Astrocyte of the cerebellum (primary cell): ENCODE results near the gene ZNF428.
A peak's percentile ranks its signal among the peaks of the same experiment; 100 is the strongest.
"Not testable (repeated sequence)": the region's sequence is repeated elsewhere in the genome, so short reads cannot be mapped to it uniquely, and the experiment has no call there.

Source experiments
- DNase-seq: peaks from one replicate; pipeline ENCODE4 v3.0.0-alpha.2; 2011; ENCODE audit warnings: low read depth
- H3K4me3 ChIP-seq: 2 replicates; pipeline ENCODE4 v1.5.1; 2011; ENCODE audit warnings: mild to moderate bottlenecking, low read depth, low read length, moderate library complexity
- in situ Hi-C: cut with HindIII; loops from 2 replicates; pipeline ENCODE4 v1.10.0; 2017; ENCODE audit warnings: low sequenced_read_pairs
- TF ChIP-seq, protein P1 (sequence below): IDR thresholded peaks from 2 replicates; pipeline ENCODE4 v1.5.1; 2012; ENCODE audit warnings: low read length, low read depth, moderate library complexity, mild to moderate bottlenecking; ENCODE audit errors: missing control alignments

The ZNF428 gene

DNA sequence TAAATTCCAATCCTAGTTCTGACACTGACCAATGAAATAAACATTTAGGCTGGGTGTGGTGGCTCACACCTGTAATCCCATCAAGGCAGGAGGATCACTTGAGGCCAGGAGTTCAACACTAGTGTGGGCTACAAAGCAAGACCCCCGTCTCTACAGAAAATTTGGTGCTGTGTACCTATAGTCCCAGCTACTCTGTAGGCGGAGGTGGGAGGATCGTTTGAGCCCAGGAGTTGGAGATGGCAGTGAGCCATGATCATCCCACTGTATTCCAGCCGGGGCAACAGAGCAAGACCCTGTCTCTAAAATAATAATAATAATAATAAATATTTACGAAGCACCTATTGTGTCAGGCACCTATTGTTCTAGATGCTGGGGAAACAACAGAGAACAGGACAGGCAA lies 30.2 kb downstream of the ZNF428 start:
- TF ChIP-seq, protein P1, sequence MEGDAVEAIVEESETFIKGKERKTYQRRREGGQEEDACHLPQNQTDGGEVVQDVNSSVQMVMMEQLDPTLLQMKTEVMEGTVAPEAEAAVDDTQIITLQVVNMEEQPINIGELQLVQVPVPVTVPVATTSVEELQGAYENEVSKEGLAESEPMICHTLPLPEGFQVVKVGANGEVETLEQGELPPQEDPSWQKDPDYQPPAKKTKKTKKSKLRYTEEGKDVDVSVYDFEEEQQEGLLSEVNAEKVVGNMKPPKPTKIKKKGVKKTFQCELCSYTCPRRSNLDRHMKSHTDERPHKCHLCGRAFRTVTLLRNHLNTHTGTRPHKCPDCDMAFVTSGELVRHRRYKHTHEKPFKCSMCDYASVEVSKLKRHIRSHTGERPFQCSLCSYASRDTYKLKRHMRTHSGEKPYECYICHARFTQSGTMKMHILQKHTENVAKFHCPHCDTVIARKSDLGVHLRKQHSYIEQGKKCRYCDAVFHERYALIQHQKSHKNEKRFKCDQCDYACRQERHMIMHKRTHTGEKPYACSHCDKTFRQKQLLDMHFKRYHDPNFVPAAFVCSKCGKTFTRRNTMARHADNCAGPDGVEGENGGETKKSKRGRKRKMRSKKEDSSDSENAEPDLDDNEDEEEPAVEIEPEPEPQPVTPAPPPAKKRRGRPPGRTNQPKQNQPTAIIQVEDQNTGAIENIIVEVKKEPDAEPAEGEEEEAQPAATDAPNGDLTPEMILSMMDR, result no peak
- in situ Hi-C loops, result no loop called here
- DNase-seq, result no peak
- no peak overlapping the region for H3K4me3 ChIP-seq

DNA sequence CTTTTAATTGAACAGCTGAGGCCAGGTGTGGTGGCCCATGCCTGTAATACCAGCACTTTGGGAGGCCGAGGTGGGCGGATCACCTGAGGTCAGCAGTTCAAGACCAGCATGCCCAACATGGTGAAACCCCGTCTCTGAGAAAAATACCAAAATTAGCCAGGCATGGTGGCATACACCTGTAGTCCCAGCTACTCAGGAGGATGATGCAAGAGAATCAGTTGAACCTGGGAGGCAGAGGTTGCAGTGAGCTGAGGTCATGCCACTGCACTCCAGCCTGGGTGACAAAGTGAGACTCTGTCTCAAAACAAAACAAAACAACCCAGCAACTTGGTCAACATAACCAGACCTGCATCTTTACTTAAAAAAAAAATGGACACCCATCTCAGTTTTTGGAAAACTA lies 32.4 kb downstream of the ZNF428 start:
- DNase-seq, H3K4me3 ChIP-seq, in situ Hi-C loops: not testable (repeated sequence)

DNA sequence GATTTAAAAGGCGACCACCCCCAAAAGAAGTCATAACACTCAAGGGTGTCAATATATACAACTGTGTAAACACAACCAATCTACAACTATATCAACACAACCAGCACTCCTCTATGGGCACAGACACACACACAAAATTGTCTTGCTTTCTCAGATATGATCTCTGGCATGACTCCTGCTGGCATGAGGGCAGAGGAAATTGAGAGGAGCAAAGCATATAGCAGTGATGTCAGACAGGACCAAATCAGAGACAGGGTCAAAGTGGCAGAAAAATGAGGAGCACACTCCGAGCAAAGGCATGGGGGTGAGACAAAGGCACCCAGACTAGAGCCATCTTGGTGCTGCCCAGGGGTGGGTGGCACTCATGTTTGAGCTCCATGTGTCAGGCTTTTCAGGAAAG lies 33.1 kb downstream of the ZNF428 start:
- in situ Hi-C loops, result no loop called here
- TF ChIP-seq, protein P1, result no peak
- no peak overlapping the region for H3K4me3 ChIP-seq
- DNase-seq, result no peak

DNA sequence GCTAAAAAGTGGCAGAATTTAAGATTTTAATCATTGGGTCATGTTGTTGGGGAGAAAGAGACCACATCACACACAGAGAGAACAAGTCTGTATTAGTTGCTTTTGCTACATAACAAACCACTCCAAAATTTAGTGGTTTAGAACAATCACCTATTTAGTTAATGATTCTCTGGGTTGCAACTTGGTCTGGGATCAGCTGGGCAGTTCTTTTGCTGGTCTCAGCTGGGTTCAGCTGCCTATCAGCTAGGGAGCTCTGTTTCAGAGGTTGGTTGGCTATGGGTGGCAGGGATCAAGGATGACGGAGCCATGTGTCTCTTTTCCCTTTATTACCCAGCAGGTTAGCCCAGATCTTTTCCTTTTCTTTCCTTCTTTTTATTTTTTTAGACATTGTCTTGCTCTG lies 34.9 kb downstream of the ZNF428 start:
- in situ Hi-C loops, result no loop called here
- no peak overlapping the region for H3K4me3 ChIP-seq
- TF ChIP-seq, protein P1, result no peak
- no peak for DNase-seq

DNA sequence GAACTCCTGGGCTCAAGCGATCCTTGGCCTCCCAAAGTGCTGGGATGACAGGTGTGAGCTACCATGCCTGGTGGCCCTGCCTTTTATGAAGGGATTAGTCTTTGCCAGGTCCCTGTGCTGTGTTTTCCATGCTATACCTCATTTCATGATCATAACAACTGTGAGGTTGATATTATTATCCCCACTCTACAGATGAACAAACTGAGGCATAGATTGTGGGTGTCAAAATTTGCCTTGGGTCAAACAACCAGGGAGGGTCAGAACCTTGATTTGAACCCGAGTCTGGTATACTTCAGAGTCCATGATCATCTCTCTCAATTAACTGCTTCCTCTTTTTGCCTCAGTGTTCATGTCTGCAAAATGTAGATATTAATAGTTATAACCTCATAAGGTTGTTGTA lies 36.9 kb downstream of the ZNF428 start:
- TF ChIP-seq, protein P1, result no peak
- no peak overlapping the region for H3K4me3 ChIP-seq
- DNase-seq, result no peak
- in situ Hi-C loops, result no loop called here

DNA sequence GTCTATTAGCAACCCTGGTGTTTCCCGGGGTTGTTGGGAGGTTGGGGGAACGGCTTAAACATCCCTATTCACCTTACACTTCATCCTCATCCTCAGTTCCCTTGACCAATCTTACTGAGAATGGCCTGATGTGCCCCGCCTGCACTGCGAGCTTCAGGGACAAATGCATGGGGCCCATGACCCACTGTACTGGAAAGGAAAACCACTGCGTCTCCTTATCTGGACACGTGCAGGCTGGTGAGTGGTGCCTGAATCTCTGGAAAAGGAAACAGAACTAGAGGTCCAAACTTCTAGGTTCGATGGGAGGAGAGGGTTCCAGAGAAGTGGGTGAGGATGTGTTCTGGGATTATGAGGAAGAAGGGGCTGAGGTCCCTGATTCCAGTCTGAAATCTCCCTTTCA lies 38.0 kb downstream of the ZNF428 start:
- no peak for DNase-seq
- peak overlapping the region; percentile 41 for H3K4me3 ChIP-seq
- TF ChIP-seq, protein P1, result no peak
- in situ Hi-C loops, result no loop called here

DNA sequence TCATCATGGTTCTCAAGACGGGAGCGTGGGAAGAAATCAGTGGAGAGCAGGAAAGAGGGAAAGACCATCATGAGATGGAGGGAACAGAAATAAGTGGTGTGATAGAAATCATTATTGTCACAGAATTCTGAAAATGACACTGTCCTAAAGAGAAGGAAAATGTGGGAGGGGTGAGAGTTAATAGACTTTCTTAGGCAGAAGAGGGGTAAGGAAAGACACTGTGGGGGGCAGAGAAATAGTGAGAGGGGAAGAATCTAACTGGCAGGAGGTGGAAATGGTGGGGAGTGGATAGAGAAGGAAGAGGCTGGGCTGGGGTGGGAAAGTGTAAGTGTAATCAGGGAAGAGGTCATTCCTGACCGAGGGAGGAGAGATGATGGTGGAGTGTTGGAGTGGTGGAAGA lies 40.6 kb downstream of the ZNF428 start:
- in situ Hi-C loops, result no loop called here

More for the DNA sequence above, 40.6 kb downstream of the ZNF428 start:
- DNase-seq, result no peak
- TF ChIP-seq, protein P1, result no peak
- no peak overlapping the region for H3K4me3 ChIP-seq
